ENCODE measurements around the gene VSTM2L. TPM values are rescaled to one million over a fixed set of nuclear protein-coding genes. Genes with fewer than 3 reads are reported as not detected.
A peak's percentile ranks its signal among the peaks of the same experiment; 100 is the strongest.

The VSTM2L gene
- total and polyA plus RNA-seq, 2 of the 13 experiments (the other 11 are each of a cell fraction or from before 2014, with no cell fraction given), result not detected

DNA sequence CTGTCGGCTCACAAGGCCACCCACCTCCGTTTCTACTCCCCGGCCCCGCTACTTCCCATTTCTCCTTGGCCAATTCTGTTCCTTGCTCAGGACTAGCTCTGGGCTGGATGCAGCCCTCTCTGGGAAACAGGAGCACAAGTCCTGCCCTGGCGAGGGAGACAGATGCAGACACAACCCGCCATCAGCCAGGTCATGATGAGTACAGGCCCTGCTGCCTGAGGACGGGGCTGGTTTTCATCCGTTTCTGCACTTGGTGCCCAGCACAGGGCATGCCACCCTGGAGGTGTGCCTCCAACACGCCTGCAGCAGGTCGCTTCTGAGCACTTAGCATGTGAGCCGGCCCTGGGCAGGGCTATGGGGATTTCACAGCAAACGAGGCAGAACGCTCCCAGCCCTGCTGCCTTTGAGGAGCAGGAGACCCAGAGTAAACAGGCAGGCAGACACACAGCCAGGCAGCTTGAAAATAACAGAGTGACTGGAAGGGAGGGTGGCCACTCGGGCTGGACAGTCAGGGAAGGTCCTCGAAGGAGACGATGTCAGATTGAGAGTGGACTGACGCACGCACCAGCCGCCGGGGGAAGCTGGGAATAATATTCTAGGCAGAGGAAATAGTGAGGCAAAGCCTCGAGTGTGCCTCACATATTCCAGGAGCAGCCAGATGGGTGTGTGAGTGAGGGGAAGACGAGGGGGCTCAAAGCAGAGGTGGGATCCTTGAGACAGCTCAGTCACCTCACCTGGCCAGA is 21.2 kb upstream of the VSTM2L start (continued):
- peak; percentile 37; the same call in 1 of the 2 replicates for TF ChIP-seq JUND (CRISPR knock-in tag; IDR thresholded peaks at IDR 0.05)
- TF ChIP-seq GATA4 (IDR thresholded peaks at IDR 0.05; ENCODE audit: borderline replicate concordance, low read depth), result no peak
- no peak for TF ChIP-seq SMARCC2 (IDR thresholded peaks at IDR 0.05)
- TF ChIP-seq, protein P1, sequence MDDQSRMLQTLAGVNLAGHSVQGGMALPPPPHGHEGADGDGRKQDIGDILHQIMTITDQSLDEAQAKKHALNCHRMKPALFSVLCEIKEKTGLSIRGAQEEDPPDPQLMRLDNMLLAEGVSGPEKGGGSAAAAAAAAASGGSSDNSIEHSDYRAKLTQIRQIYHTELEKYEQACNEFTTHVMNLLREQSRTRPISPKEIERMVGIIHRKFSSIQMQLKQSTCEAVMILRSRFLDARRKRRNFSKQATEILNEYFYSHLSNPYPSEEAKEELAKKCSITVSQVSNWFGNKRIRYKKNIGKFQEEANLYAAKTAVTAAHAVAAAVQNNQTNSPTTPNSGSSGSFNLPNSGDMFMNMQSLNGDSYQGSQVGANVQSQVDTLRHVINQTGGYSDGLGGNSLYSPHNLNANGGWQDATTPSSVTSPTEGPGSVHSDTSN (CRISPR knock-in tag; IDR thresholded peaks at IDR 0.05; ENCODE audit: borderline replicate concordance), result no peak
- TF ChIP-seq, protein P2, sequence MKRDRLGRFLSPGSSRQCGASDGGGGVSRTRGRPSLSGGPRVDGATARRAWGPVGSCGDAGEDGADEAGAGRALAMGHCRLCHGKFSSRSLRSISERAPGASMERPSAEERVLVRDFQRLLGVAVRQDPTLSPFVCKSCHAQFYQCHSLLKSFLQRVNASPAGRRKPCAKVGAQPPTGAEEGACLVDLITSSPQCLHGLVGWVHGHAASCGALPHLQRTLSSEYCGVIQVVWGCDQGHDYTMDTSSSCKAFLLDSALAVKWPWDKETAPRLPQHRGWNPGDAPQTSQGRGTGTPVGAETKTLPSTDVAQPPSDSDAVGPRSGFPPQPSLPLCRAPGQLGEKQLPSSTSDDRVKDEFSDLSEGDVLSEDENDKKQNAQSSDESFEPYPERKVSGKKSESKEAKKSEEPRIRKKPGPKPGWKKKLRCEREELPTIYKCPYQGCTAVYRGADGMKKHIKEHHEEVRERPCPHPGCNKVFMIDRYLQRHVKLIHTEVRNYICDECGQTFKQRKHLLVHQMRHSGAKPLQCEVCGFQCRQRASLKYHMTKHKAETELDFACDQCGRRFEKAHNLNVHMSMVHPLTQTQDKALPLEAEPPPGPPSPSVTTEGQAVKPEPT (CRISPR knock-in tag; IDR thresholded peaks at IDR 0.05; ENCODE audit: low read depth), result no peak
- TF ChIP-seq ZNF33A (CRISPR knock-in tag; IDR thresholded peaks at IDR 0.05; ENCODE audit: borderline replicate concordance), result no peak
- TF ChIP-seq ZNF44 (CRISPR knock-in tag; IDR thresholded peaks at IDR 0.05), result no peak
- no peak for TF ChIP-seq HNF4G (IDR thresholded peaks at IDR 0.05; ENCODE audit: borderline replicate concordance, low read depth, low read length)
- no peak for TF ChIP-seq HNF4G (CRISPR knock-in tag; IDR thresholded peaks at IDR 0.05; ENCODE audit: borderline replicate concordance, low read depth)
- TF ChIP-seq, protein P3, sequence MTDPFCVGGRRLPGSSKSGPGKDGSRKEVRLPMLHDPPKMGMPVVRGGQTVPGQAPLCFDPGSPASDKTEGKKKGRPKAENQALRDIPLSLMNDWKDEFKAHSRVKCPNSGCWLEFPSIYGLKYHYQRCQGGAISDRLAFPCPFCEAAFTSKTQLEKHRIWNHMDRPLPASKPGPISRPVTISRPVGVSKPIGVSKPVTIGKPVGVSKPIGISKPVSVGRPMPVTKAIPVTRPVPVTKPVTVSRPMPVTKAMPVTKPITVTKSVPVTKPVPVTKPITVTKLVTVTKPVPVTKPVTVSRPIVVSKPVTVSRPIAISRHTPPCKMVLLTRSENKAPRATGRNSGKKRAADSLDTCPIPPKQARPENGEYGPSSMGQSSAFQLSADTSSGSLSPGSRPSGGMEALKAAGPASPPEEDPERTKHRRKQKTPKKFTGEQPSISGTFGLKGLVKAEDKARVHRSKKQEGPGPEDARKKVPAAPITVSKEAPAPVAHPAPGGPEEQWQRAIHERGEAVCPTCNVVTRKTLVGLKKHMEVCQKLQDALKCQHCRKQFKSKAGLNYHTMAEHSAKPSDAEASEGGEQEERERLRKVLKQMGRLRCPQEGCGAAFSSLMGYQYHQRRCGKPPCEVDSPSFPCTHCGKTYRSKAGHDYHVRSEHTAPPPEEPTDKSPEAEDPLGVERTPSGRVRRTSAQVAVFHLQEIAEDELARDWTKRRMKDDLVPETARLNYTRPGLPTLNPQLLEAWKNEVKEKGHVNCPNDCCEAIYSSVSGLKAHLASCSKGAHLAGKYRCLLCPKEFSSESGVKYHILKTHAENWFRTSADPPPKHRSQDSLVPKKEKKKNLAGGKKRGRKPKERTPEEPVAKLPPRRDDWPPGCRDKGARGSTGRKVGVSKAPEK (CRISPR knock-in tag; IDR thresholded peaks at IDR 0.05; ENCODE audit: borderline replicate concordance), result no peak
- no peak for TF ChIP-seq ZFP1 (CRISPR knock-in tag; IDR thresholded peaks at IDR 0.05)
- TF ChIP-seq CBFB (CRISPR knock-in tag; IDR thresholded peaks at IDR 0.05), result no peak
- no peak for TF ChIP-seq BORCS8-MEF2B (CRISPR knock-in tag; IDR thresholded peaks at IDR 0.05)
- no peak for TF ChIP-seq ZNF530 (CRISPR knock-in tag; IDR thresholded peaks at IDR 0.05; ENCODE audit: low read depth)
- no peak for TF ChIP-seq MED1 (CRISPR knock-in tag; IDR thresholded peaks at IDR 0.05)
- no peak for TF ChIP-seq ZNF567 (CRISPR knock-in tag; IDR thresholded peaks at IDR 0.05; ENCODE audit: borderline replicate concordance)
- no peak for TF ChIP-seq FOXJ3 (CRISPR knock-in tag; IDR thresholded peaks at IDR 0.05; ENCODE audit: borderline replicate concordance)
- TF ChIP-seq, protein P4, sequence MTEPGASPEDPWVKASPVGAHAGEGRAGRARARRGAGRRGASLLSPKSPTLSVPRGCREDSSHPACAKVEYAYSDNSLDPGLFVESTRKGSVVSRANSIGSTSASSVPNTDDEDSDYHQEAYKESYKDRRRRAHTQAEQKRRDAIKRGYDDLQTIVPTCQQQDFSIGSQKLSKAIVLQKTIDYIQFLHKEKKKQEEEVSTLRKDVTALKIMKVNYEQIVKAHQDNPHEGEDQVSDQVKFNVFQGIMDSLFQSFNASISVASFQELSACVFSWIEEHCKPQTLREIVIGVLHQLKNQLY (CRISPR knock-in tag; IDR thresholded peaks at IDR 0.05), result no peak
- TF ChIP-seq AKAP8 (CRISPR knock-in tag; IDR thresholded peaks at IDR 0.05), result no peak
- no peak for TF ChIP-seq TBX2 (CRISPR knock-in tag; IDR thresholded peaks at IDR 0.05; ENCODE audit: borderline replicate concordance)
- no peak; the same call in 1 of the 2 replicates for TF ChIP-seq RARG (CRISPR knock-in tag; IDR thresholded peaks at IDR 0.05; ENCODE audit: low read depth)
- TF ChIP-seq, protein P5, sequence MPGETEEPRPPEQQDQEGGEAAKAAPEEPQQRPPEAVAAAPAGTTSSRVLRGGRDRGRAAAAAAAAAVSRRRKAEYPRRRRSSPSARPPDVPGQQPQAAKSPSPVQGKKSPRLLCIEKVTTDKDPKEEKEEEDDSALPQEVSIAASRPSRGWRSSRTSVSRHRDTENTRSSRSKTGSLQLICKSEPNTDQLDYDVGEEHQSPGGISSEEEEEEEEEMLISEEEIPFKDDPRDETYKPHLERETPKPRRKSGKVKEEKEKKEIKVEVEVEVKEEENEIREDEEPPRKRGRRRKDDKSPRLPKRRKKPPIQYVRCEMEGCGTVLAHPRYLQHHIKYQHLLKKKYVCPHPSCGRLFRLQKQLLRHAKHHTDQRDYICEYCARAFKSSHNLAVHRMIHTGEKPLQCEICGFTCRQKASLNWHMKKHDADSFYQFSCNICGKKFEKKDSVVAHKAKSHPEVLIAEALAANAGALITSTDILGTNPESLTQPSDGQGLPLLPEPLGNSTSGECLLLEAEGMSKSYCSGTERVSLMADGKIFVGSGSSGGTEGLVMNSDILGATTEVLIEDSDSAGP (CRISPR knock-in tag; IDR thresholded peaks at IDR 0.05; ENCODE audit: borderline replicate concordance), result peak; percentile 39; the same call in 1 of the 2 replicates

Data from HepG2 (cell line).